ENCODE data around the gene GOLGA8H. TPM values are rescaled to one million over a fixed set of nuclear protein-coding genes. Genes with fewer than 3 reads are reported as not detected.
"Not testable (repeated sequence)": the region's sequence is repeated elsewhere in the genome, so short reads cannot be mapped to it uniquely, and the experiment has no call there.

The GOLGA8H gene
- total RNA-seq, 2 donors from 2014 or later: 0.68 to 1.3 TPM

DNA sequence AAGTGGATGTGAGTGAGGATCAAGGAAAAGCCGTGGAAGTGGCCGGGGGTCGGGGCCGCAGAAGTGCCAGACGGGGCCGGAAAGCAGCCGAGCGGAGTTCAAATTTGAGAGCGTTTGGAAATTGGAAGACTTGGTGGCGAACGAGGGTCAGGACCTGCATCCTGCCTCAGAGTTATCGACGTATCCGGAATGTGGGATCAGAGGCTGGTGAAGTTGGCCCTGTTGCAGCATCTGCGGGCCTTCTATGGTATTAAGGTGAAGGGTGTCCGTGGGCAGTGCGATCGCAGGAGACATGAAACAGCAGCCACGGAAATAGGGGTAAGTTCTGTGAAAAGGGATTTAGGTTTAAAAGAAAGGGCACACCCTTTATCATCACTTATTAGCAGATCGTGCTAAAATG lies 22.8 kb downstream of the GOLGA8H start:
- peak overlapping the region; percentile 76 for H3K4me3 ChIP-seq

DNA sequence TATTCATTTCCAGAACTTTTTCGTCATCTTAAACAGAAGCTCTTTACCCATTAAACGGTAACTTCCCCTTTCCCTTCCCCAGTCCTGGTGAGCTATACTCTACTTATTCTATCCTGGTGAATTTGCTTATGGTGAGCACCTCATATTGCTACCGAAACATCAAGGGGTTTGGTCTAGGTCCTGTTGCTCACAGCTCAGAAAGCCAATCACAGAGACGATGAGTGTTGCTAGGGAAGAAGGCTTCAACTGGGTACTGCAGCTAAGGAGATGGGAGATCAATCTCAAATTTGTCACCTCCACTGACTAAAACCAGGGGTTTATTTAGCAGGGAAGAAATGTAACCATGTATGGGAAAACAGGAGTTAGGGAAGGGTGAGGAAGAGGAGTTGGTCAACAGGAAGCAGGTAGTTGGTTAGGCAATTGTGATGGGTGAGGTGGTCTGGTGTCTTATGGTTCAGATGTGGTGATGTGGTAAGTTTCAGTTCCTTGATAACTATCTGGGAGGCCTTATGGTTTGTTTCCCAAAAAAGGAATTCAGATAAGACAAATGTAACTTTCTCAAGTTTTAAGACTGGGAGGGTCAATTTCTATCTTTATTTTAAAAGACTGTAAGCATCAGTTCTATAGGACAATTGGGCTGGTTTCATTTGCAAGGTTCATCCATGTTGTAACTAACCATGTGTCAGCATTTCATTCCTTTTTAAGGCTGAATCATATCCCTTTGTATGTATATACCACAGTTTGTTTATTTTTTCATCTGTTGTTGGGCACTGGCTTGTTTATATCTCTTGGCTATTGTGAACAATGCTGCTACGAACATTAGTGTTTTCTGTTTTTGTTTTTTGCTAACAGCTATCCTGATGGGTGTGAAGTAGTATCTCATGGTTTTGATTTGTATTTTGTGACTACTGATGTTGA lies 46.4 kb downstream of the GOLGA8H start:
- Histone ChIP-seq H3K4me1 (ENCODE audit: control insufficient read depth in 1 of 2, low read depth in 2 of 2) (no peaks in the 10 kb centered on the region), H3K27me3 (replicated peaks; ENCODE audit: insufficient read depth) (no peaks in the 10 kb centered on the region), H3K36me3 (no peaks in the 10 kb centered on the region), H3K9me3 (no peaks in the 10 kb centered on the region), H3K4me3 (no peak overlapping the region), H3K27ac (no peak overlapping the region)
- no peak for ATAC-seq (ENCODE audit: insufficient number of reproducible peaks, low FRiP score, low read depth)
- no peak for DNase-seq (ENCODE audit: low spot score)
- TF ChIP-seq, protein P1, sequence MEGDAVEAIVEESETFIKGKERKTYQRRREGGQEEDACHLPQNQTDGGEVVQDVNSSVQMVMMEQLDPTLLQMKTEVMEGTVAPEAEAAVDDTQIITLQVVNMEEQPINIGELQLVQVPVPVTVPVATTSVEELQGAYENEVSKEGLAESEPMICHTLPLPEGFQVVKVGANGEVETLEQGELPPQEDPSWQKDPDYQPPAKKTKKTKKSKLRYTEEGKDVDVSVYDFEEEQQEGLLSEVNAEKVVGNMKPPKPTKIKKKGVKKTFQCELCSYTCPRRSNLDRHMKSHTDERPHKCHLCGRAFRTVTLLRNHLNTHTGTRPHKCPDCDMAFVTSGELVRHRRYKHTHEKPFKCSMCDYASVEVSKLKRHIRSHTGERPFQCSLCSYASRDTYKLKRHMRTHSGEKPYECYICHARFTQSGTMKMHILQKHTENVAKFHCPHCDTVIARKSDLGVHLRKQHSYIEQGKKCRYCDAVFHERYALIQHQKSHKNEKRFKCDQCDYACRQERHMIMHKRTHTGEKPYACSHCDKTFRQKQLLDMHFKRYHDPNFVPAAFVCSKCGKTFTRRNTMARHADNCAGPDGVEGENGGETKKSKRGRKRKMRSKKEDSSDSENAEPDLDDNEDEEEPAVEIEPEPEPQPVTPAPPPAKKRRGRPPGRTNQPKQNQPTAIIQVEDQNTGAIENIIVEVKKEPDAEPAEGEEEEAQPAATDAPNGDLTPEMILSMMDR (IDR thresholded peaks at IDR 0.05): no peak

More for the DNA sequence above, 22.8 kb downstream of the GOLGA8H start:
- not testable (repeated sequence) for H3K36me3 ChIP-seq; H3K4me1 ChIP-seq (ENCODE audit: control insufficient read depth in 1 of 2, low read depth in 2 of 2); H3K27me3 ChIP-seq (replicated peaks; ENCODE audit: insufficient read depth); H3K9me3 ChIP-seq; H3K27ac ChIP-seq; DNase-seq (ENCODE audit: low spot score); ATAC-seq (ENCODE audit: insufficient number of reproducible peaks, low FRiP score, low read depth)

DNA sequence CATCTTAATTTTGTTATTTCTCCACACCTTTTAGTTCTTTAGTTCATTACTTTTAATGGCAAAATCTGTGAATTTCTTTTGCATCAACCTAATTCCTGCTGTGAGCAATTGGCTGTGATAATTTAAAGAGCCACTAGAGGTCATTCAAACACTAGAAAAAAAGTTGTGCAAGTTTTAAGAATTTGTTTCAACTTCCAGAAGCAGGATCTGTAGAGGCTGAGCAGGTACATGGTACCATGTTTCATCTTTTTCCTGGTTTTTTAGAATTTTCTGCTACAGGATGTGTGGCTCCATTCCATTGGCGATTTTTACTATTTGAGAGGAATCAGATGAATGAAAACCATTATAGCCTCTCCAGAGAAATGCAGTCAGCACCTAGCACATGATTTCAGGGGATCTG lies 57.3 kb downstream of the GOLGA8H start:
- H3K4me3 ChIP-seq; DNase-seq (ENCODE audit: low spot score); H3K27ac ChIP-seq; H3K9me3 ChIP-seq; H3K36me3 ChIP-seq; H3K4me1 ChIP-seq (ENCODE audit: control insufficient read depth in 1 of 2, low read depth in 2 of 2); ATAC-seq (ENCODE audit: insufficient number of reproducible peaks, low FRiP score, low read depth); H3K27me3 ChIP-seq (replicated peaks; ENCODE audit: insufficient read depth): not testable (repeated sequence)
- TF ChIP-seq, protein P1 (IDR thresholded peaks at IDR 0.05): peak; percentile 43

Other genes starting within 250 kb of the GOLGA8H start
- gene CHRFAM7A, start 210.5 kb upstream of the GOLGA8H start, total RNA-seq: 1 to 10 TPM; 7.0 to 7.6 TPM
- 10 to 100 TPM in 1 of 2 donors, 1 to 10 TPM in 1; 8.8 to 11.9 TPM for gene GOLGA8R, start 189.8 kb upstream of the GOLGA8H start, total RNA-seq
- gene GOLGA8Q, start 52.0 kb upstream of the GOLGA8H start, total RNA-seq: 10 to 100 TPM in 1 of 2 donors, 1 to 10 TPM in 1; 5.1 to 15.8 TPM

Measured in thoracic aorta (tissue), 2 donors.